Measurements from ENCODE around the gene HAND1. TPM values are rescaled to one million over a fixed set of nuclear protein-coding genes. Genes with fewer than 3 reads are reported as not detected.

The HAND1 gene
- total and polyA plus RNA-seq, 9 of the 15 experiments (the other 6 are each of a cell fraction or from before 2014, with no cell fraction given): not detected

DNA sequence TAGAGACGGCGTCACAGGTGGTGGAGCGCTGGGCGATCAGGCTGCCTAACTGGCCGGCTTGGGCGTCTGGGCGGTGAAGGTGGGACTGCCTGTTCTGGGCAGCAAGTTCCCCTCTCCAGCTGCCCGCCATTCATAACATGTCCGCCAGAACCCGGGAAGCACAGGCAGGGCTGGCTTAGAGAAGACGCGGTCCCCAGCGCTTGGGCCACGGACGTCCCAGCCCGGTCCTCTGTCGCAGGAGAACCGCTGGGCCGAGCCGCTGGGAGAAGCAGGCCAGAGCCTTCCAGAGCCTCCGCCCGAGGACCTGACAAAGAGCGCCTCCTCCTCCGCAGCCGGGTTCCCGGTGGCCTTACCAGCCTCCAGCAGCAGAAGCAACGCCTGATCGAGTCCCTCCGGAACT lies 15.2 kb upstream of the HAND1 start:
- FAIRE-seq: no peak
- no peak for DNase-seq (ENCODE audit: extremely low read depth in 1 of 4, low spot score in 3 of 4)
- H3K4me3 ChIP-seq: no peak overlapping the region
- H3K4me1 ChIP-seq (replicated peaks in 1 of 2; ENCODE audit: control insufficient read depth in 2 of 2, insufficient read depth in 2 of 2, low read length in 2 of 2): 0 out of 5 replicates have a peak, but pooled peaks cover 0 to 3% of the 10 kb centered on the region in 2 experiments
- BruUV-seq (replicated peaks): no TSS peak
- no peaks in the 10 kb centered on the region for H3K9me1 ChIP-seq (ENCODE audit: control insufficient read depth, insufficient read depth, low read length)
- ATAC-seq: peak; percentile 60
- H3K27ac ChIP-seq (ENCODE audit: extremely low read depth, low read depth, low read length): no peak overlapping the region
- CTCF ChIA-PET (ENCODE audit: low intra/inter-chr PET ratio): no interaction called here
- intact Hi-C loops (cut with micrococcal nuclease) (no loop called here), in situ Hi-C loops (cut with MboI) (no loop called here)
- H3K4me2 ChIP-seq (ENCODE audit: insufficient read depth, low read length): no peak overlapping the region
- no peaks in the 10 kb centered on the region for H3K36me3 ChIP-seq (ENCODE audit: control insufficient read depth, insufficient read depth, low read length)
- POLR2A ChIA-PET: interaction anchor here (1.0 kb wide), 1 partner anchor 9 kb away, joined by 4 read pairs; no protein-coding TSS in a partner anchor
- H4K20me1 ChIP-seq (replicated peaks; ENCODE audit: control insufficient read depth, insufficient read depth, low read length): no peaks in the 10 kb centered on the region
- H3K27me3 ChIP-seq (ENCODE audit: control insufficient read depth in 2 of 2, insufficient read depth in 2 of 2, low read length in 2 of 2): peaks cover 15 to 16% of the 10 kb centered on the region in 2 experiments; a peak in 4 of 5 replicates
- no peak overlapping the region for H3K9ac ChIP-seq (ENCODE audit: insufficient read depth in 1 of 2, low read depth in 2 of 2, low read length in 2 of 2)
- no peaks in the 10 kb centered on the region for H3K79me2 ChIP-seq (ENCODE audit: control insufficient read depth, insufficient read depth, low read length)
- H2AFZ ChIP-seq (ENCODE audit: low read depth, low read length): no peak overlapping the region
- 30% methylated on average over 25 of the region's 29 CpGs for WGBS (ENCODE audit: insufficient coverage, low coverage, missing lambda C conversion rate)
- H3K9me3 ChIP-seq (replicated peaks; ENCODE audit: control insufficient read depth, insufficient read depth, low read depth, low read length): no peaks in the 10 kb centered on the region
- TF ChIP-seq SPI1 (IDR thresholded peaks at IDR 0.05; ENCODE audit: borderline replicate concordance, low read depth, low read length): no peak
- TF ChIP-seq, protein P1, sequence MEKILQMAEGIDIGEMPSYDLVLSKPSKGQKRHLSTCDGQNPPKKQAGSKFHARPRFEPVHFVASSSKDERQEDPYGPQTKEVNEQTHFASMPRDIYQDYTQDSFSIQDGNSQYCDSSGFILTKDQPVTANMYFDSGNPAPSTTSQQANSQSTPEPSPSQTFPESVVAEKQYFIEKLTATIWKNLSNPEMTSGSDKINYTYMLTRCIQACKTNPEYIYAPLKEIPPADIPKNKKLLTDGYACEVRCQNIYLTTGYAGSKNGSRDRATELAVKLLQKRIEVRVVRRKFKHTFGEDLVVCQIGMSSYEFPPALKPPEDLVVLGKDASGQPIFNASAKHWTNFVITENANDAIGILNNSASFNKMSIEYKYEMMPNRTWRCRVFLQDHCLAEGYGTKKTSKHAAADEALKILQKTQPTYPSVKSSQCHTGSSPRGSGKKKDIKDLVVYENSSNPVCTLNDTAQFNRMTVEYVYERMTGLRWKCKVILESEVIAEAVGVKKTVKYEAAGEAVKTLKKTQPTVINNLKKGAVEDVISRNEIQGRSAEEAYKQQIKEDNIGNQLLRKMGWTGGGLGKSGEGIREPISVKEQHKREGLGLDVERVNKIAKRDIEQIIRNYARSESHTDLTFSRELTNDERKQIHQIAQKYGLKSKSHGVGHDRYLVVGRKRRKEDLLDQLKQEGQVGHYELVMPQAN (IDR thresholded peaks at IDR 0.05; ENCODE audit: borderline replicate concordance): no peak
- TF ChIP-seq, protein P2, sequence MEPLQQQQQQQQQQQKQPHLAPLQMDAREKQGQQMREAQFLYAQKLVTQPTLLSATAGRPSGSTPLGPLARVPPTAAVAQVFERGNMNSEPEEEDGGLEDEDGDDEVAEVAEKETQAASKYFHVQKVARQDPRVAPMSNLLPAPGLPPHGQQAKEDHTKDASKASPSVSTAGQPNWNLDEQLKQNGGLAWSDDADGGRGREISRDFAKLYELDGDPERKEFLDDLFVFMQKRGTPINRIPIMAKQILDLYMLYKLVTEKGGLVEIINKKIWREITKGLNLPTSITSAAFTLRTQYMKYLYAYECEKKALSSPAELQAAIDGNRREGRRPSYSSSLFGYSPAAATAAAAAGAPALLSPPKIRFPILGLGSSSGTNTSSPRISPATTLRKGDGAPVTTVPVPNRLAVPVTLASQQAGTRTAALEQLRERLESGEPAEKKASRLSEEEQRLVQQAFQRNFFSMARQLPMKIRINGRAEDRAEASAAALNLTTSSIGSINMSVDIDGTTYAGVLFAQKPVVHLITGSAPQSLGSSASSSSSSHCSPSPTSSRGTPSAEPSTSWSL (CRISPR knock-in tag; IDR thresholded peaks at IDR 0.05; ENCODE audit: borderline replicate concordance): no peak
- TF ChIP-seq, protein P3, sequence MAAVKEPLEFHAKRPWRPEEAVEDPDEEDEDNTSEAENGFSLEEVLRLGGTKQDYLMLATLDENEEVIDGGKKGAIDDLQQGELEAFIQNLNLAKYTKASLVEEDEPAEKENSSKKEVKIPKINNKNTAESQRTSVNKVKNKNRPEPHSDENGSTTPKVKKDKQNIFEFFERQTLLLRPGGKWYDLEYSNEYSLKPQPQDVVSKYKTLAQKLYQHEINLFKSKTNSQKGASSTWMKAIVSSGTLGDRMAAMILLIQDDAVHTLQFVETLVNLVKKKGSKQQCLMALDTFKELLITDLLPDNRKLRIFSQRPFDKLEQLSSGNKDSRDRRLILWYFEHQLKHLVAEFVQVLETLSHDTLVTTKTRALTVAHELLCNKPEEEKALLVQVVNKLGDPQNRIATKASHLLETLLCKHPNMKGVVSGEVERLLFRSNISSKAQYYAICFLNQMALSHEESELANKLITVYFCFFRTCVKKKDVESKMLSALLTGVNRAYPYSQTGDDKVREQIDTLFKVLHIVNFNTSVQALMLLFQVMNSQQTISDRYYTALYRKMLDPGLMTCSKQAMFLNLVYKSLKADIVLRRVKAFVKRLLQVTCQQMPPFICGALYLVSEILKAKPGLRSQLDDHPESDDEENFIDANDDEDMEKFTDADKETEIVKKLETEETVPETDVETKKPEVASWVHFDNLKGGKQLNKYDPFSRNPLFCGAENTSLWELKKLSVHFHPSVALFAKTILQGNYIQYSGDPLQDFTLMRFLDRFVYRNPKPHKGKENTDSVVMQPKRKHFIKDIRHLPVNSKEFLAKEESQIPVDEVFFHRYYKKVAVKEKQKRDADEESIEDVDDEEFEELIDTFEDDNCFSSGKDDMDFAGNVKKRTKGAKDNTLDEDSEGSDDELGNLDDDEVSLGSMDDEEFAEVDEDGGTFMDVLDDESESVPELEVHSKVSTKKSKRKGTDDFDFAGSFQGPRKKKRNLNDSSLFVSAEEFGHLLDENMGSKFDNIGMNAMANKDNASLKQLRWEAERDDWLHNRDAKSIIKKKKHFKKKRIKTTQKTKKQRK (IDR thresholded peaks at IDR 0.05; ENCODE audit: borderline replicate concordance, low read depth, low read length): no peak
- TF ChIP-seq, protein P4, sequence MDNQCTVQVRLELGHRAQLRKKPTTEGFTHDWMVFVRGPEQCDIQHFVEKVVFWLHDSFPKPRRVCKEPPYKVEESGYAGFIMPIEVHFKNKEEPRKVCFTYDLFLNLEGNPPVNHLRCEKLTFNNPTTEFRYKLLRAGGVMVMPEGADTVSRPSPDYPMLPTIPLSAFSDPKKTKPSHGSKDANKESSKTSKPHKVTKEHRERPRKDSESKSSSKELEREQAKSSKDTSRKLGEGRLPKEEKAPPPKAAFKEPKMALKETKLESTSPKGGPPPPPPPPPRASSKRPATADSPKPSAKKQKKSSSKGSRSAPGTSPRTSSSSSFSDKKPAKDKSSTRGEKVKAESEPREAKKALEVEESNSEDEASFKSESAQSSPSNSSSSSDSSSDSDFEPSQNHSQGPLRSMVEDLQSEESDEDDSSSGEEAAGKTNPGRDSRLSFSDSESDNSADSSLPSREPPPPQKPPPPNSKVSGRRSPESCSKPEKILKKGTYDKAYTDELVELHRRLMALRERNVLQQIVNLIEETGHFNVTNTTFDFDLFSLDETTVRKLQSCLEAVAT (IDR thresholded peaks at IDR 0.05): no peak
- TF ChIP-seq CTBP1 (IDR thresholded peaks at IDR 0.05; ENCODE audit: borderline replicate concordance): no peak
- TF ChIP-seq, protein P5, sequence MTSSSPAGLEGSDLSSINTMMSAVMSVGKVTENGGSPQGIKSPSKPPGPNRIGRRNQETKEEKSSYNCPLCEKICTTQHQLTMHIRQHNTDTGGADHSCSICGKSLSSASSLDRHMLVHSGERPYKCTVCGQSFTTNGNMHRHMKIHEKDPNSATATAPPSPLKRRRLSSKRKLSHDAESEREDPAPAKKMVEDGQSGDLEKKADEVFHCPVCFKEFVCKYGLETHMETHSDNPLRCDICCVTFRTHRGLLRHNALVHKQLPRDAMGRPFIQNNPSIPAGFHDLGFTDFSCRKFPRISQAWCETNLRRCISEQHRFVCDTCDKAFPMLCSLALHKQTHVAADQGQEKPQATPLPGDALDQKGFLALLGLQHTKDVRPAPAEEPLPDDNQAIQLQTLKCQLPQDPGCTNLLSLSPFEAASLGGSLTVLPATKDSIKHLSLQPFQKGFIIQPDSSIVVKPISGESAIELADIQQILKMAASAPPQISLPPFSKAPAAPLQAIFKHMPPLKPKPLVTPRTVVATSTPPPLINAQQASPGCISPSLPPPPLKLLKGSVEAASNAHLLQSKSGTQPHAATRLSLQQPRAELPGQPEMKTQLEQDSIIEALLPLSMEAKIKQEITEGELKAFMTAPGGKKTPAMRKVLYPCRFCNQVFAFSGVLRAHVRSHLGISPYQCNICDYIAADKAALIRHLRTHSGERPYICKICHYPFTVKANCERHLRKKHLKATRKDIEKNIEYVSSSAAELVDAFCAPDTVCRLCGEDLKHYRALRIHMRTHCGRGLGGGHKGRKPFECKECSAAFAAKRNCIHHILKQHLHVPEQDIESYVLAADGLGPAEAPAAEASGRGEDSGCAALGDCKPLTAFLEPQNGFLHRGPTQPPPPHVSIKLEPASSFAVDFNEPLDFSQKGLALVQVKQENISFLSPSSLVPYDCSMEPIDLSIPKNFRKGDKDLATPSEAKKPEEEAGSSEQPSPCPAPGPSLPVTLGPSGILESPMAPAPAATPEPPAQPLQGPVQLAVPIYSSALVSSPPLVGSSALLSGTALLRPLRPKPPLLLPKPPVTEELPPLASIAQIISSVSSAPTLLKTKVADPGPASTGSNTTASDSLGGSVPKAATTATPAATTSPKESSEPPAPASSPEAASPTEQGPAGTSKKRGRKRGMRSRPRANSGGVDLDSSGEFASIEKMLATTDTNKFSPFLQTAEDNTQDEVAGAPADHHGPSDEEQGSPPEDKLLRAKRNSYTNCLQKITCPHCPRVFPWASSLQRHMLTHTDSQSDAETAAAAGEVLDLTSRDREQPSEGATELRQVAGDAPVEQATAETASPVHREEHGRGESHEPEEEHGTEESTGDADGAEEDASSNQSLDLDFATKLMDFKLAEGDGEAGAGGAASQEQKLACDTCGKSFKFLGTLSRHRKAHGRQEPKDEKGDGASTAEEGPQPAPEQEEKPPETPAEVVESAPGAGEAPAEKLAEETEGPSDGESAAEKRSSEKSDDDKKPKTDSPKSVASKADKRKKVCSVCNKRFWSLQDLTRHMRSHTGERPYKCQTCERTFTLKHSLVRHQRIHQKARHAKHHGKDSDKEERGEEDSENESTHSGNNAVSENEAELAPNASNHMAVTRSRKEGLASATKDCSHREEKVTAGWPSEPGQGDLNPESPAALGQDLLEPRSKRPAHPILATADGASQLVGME (CRISPR knock-in tag; IDR thresholded peaks at IDR 0.05): no peak
